ENCODE data around the gene CENPX. TPM values are rescaled to one million over a fixed set of nuclear protein-coding genes. Genes with fewer than 3 reads are reported as not detected.

The CENPX gene
- total and polyA plus RNA-seq, 2 of the 13 experiments (the other 11 are each of a cell fraction or from before 2014, with no cell fraction given), result 92.7 to 170 TPM

GRCh38 chr17:82016061-82016874 lies 6.4 kb downstream of the CENPX start (continued):
- TF ChIP-seq MNT (IDR thresholded peaks at IDR 0.05), result no peak
- peak; percentile 59 for TF ChIP-seq RBM39 (IDR thresholded peaks at IDR 0.05; ENCODE audit: low read depth, low read length, poor library complexity, severe bottlenecking)
- TF ChIP-seq ATF4 (CRISPR knock-in tag; IDR thresholded peaks at IDR 0.05), result no peak
- no peak for TF ChIP-seq ZNF329 (CRISPR knock-in tag; IDR thresholded peaks at IDR 0.05; ENCODE audit: low read depth)
- no peak for TF ChIP-seq ZNF333 (CRISPR knock-in tag; IDR thresholded peaks at IDR 0.05; ENCODE audit: borderline replicate concordance)
- TF ChIP-seq NFIB (CRISPR knock-in tag; IDR thresholded peaks at IDR 0.05; ENCODE audit: borderline replicate concordance), result no peak
- no peak for TF ChIP-seq TBP (CRISPR knock-in tag; IDR thresholded peaks at IDR 0.05)
- TF ChIP-seq SP140L (CRISPR knock-in tag; IDR thresholded peaks at IDR 0.05; ENCODE audit: borderline replicate concordance), result no peak
- no peak for TF ChIP-seq ZFP36L1 (CRISPR knock-in tag; IDR thresholded peaks at IDR 0.05)
- TF ChIP-seq CBX2 (IDR thresholded peaks at IDR 0.05; ENCODE audit: low read depth, low read length), result no peak
- no peak for TF ChIP-seq CBX2 (CRISPR knock-in tag; IDR thresholded peaks at IDR 0.05; ENCODE audit: low read depth)
- TF ChIP-seq AGO1 (IDR thresholded peaks at IDR 0.05; ENCODE audit: low read depth, low read length, poor library complexity, severe bottlenecking), result peak; percentile 90
- TF ChIP-seq CAMTA2 (CRISPR knock-in tag; IDR thresholded peaks at IDR 0.05; ENCODE audit: borderline replicate concordance), result no peak
- TF ChIP-seq HES4 (CRISPR knock-in tag; IDR thresholded peaks at IDR 0.05; ENCODE audit: borderline replicate concordance), result no peak
- no peak for TF ChIP-seq NFRKB (IDR thresholded peaks at IDR 0.05)
- no peak for TF ChIP-seq RFX1 (IDR thresholded peaks at IDR 0.05)
- TF ChIP-seq ZBTB25 (CRISPR knock-in tag; IDR thresholded peaks at IDR 0.05), result no peak
- no peak for TF ChIP-seq RAD21 (CRISPR knock-in tag; IDR thresholded peaks at IDR 0.05)
- no peak for TF ChIP-seq ZNF256 (CRISPR knock-in tag; conservative IDR thresholded peaks at IDR 0.05)
- 0 out of 2 replicates have a peak, but pooled peaks have one; percentile 16 for TF ChIP-seq NRL (CRISPR knock-in tag; IDR thresholded peaks at IDR 0.05; ENCODE audit: borderline replicate concordance)
- no peak for TF ChIP-seq ZNF235 (CRISPR knock-in tag; IDR thresholded peaks at IDR 0.05; ENCODE audit: borderline replicate concordance)
- TF ChIP-seq EHMT2 (IDR thresholded peaks at IDR 0.05; ENCODE audit: borderline replicate concordance, low read depth, low read length), result no peak
- TF ChIP-seq SRSF4 (IDR thresholded peaks at IDR 0.05; ENCODE audit: low read depth, low read length, poor library complexity, severe bottlenecking), result peak; percentile 32
- no peak for TF ChIP-seq KDM5B (CRISPR knock-in tag; IDR thresholded peaks at IDR 0.05; ENCODE audit: borderline replicate concordance)
- TF ChIP-seq PITX1 (CRISPR knock-in tag; IDR thresholded peaks at IDR 0.05), result no peak
- TF ChIP-seq ZNF10 (CRISPR knock-in tag; IDR thresholded peaks at IDR 0.05; ENCODE audit: borderline replicate concordance, low read depth), result no peak

All from HepG2 (cell line).